SIG-M5 treated with dmso at 0.1 percent for 504 hours (cell line): ENCODE data around the gene DTNA.
"Not testable (repeated sequence)": the region's sequence is repeated elsewhere in the genome, so short reads cannot be mapped to it uniquely, and the experiment has no call there.

Experiments used
- DNase-seq: peaks from one replicate; lab custom pipeline; 2025; ENCODE audit not compliant: unreplicated experiment; lab: John Stamatoyannopoulos, UW

Gene DTNA

DNA sequence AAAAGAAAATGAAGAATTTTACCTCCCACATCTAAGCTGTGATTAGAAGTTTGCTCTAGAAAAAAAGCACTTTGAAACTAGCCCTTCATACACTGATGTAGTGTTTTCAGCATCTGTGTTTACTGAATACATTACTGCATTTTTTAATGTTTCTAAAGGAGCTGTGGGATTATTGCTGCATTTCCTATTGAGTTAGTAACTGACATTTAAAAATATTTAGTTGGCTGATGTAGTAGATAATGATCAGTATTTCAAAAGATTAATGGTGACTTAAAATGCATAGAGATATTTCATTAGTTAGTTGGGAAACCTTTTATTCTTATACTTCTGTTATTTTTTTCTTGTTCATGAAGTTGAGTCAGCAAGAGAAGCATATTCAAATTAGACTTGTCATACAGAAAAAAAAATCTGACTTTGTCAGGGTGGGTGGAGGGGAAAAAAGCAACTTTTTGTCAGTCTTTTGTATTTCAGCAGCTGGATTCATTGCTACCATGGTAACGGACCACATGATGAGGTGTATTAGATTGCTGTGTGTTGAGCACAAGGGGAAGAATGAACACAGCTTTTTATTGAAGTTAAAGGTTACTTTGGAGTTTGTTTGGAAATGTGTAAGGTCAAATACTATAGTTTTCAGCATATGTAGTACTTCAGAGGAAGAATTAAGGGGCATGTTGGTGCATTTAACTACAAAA lies at the start of gene DTNA:
Gene DTNA (plus strand): TSS at position 549 of the 692 bp plus-strand sequence. CDS start 45,679 bp downstream, outside the sequence.
- no peak for DNase-seq

- no peak for DNase-seq
Observed at GRCh38 chr18:34660572-34660971, 49.5 kb upstream of the DTNA start.

- peak; percentile 58 for DNase-seq
Observed at GRCh38 chr18:34661464-34662087, 48.5 kb upstream of the DTNA start.

- DNase-seq = no peak
Observed at GRCh38 chr18:34676816-34677574, 33.1 kb upstream of the DTNA start.

- DNase-seq = not testable (repeated sequence)
Observed at GRCh38 chr18:34689750-34690149, 20.3 kb upstream of the DTNA start.

GRCh38 chr18:34691614-34692013 lies 18.5 kb upstream of the DTNA start:
- no peak for DNase-seq

- DNase-seq = no peak
Observed at GRCh38 chr18:34694591-34695165, 15.4 kb upstream of the DTNA start.

DNA sequence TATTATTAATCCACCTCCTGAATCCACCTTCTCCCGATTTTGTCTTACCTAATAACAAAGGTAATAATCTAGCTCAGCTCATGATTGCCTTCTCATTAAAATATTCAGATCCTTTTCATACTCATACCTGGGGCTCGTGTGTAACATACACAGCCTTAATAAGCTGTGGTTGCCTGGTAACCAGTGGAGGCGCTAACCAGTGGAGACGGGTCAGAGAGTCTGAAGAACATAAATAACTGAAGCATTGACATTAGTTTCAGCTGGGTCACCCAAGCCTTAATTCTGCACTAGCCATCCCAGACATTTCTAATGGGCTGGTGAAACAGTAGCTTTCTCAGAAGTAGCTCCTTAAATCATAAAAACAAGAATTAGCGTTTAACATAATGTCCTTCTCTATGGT lies 14.8 kb upstream of the DTNA start:
- DNase-seq = no peak

GRCh38 chr18:34696671-34697070 lies 13.4 kb upstream of the DTNA start:
- no peak for DNase-seq

DNA sequence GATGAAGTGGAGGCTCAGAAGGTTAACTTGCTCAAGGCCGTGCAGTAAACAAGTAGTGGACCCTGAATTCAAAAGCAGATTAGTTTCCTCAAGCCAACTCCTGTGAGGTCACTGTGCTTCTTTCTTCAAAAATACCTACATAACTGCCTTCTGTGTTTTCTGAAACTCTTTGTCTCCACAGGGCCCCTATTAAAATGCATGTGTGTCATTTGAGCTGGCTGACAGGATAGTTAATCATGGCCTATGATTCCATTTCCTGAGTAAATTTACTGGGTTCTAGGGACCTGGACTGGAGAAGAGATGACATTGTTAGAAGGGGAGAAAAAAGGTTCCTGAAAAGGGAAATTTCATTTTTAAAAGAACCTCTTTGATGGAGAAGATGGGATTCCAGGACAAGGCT lies 12.9 kb upstream of the DTNA start:
- DNase-seq = no peak

DNA sequence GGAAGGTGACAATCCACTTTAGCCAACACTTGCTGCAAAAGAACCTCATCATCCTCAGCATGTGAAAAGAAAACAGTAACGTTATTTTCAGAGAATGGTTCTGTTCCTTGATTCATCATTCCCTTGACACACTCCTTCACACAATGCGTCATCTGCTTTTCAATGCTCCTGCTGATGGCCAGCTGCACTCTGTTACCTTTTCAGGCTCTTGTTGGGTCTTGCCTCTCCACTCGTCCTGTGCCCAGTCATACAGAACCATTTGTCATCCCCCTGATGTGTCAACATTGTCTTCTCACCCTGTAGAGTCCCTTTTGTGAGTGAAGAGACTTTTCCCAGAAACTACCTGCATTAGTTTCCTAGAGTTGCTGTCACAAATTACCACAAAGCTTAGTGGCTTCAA lies 12.2 kb upstream of the DTNA start:
- DNase-seq = no peak

DNA sequence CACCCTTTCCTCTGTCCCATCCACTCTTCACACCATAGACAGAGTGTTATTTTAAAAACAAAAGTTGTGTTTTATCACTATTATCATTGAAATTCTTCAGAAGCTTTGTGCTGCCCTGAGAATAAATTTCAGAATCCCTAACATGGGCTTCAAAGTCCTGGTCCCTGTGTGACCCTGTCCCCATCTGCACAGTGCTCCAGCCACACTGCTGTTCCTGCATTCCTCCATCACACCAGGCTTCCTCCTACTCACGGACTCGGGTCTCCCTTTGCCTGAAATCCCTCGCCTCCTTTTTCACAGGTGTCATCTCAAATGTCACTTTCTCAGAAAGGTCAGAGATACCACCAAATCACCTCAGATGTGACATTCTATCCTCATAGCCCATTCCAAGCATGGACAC lies 8.2 kb upstream of the DTNA start:
- no peak for DNase-seq

DNA sequence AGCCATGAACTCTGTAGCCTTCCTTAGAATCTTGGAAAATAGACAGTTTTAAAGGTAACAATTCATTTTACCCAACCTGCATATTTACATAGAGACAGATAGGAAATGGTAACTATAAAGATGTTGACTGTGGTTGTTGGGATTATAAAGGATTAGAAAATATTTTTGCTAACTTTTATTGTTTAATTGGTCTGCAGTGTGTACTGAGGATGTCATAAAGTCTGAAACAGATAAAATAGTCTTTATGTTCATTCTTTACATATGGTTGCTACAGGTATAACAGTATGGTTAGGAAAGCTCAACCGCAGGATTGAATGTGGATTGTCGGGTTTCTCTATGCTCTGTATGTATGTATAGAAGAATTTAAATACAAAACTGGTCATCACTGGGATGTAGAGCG lies 7.3 kb upstream of the DTNA start:
- no peak for DNase-seq

DNA sequence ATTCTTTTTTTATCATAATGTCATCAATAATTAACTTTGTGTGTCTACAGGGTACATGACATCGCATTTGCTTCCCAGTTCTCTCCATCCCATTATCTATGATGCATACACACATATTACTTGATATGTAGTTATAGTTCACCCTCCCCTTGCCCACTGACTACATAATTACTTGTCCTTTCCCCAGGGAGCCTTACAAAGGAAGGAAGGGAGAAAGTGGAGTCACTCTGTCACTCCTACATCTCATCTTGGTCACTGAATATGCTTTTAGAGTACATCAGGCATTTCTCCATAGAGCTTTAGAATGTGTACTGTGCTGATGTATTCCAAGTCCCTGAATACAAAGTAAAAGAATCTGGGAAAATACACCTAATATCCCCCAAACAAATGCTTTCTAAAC lies 6.0 kb upstream of the DTNA start:
- DNase-seq = no peak

DNA sequence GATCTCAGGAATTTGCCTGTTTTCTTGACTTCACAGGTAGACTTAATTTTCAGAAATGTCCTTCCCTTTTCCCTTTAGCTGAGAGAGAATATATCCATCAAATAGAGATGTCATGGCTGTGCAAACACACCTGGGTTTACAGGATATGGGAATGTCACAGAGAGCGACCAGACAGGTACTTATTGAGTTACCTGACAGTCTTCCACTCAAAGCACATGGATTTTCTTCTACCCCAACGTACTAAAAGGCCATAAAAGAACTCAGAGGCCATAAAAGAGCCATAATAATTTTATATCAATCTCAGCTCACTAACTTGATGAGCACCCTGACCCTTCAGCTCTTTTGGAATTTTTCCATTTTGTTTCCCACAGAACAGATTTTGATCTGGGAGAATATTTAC lies 5.3 kb upstream of the DTNA start:
- no peak for DNase-seq

DNA sequence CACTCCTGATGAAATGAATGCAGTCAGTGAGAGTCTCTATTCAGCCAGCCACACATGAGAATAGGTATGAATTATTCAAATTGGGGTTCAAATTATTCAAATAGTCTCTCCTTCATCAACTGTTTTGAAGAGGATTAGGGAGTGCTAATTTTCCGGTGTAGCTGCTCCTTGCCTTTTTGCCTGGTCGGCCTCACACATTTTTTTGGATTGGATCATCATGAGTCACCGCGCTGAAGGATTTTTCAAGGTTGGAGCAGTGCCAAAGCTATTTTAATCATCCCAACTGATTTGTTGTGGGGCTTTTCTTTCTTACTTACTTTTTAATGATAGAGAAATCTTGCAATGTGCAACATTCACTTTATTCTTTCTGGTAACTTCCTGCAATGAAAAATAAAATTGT lies 2.4 kb upstream of the DTNA start:
- DNase-seq = peak; percentile 9

DNA sequence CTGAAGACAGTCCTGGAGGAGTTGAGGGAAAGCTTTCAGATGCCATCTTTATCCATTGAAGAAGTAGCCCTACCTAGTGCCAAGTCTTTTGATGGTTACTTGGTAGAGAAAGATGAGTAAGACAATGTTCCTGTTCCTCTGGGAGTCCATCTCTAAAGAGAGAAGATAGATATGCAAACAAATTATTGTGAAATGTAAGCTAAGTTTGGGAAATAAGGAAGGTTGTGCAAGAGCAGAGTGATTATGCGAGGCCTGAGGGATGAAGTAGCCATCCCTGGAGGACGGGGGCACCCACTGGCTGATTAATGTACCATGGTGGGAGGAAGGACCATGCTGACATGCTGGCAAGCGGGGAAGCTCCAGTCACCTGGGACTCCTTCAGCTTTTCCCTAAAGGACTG lies 994 bp upstream of the DTNA start:
- peak; percentile 57 for DNase-seq

DNA sequence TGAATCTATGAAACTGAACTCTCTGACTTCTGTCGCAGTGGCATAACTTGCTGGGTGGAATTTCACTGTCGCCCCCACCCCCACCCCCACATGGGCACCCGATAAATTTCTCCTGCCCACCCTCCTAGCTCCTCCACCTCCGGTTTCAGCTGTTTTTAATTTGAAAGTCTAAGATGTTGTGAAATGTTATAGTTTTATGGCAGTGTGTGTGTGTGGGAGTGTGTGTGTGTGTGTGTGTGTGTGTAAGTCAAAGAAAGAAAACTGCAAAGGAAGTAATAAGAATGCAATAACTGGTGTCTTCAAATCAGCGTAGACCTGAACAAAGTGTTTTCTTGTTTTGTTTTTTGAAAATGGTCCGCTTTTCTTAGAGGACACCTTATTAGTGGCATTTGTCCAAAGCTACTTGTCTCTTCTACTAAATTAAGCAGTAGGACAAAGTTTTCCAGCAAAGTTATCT lies 388 bp downstream of the DTNA start:
- no peak for DNase-seq

DNA sequence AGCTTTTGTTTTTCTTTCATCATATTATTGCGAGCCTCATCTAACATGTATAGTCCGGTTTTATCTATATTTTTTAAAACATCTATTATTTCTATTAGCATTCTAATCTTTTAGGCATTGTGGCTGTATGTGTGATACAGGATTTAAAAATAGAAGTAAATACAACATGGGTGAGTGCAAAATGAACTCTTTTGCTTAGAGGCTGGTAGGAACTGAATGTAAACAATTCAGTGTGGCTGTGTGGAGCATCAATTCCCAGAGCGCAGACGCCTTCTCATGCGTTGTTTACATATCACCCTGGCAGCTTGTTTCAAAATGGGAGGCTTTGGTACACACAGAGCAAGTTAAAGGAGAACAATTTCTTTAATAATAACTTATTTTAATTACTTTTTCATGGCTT lies 836 bp downstream of the DTNA start:
- no peak for DNase-seq

DNA sequence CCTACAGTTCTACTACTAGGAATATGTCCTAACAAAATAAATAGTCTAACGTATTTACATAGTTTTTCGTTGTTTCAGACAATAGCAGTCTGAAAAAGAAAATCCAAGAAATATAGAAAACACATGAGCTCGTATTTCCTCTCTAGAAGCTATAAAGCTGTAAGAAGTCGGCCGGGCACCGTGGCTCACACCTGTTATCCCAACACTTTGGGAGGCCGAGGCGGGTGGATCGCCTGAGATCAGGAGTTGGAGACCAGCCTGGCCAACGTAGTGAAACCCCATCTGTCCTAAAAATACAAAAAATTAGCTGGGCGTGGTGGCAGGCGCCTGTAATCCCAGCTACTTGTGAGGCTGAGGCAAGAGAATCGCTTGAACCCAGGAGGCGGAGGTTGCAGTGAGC lies 6.0 kb downstream of the DTNA start:
- not testable (repeated sequence) for DNase-seq

DNA sequence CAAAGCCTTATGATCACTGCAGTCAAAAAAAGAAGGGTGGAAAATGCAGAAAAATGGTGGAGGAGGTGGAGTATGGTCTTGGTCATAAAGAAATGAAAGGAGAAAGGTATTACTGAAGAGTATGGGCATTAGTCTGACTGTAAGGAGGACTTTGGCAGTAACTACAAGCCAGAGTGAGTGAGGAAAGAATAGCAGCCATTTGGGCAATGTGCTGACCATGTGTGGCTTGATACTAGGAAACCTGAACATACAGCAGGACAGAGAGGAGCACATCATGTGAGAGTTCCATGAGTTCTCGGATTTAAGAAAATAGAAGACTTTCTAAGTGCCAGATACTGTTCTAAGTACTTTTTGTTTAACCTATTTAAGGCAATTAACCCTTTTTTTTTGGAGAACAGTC lies 8.5 kb downstream of the DTNA start:
- DNase-seq = no peak

- no peak for DNase-seq
Observed at GRCh38 chr18:34720220-34720619, 10.1 kb downstream of the DTNA start.
